Stimulated activated CD4-positive, alpha-beta T cell treated with anti-CD3 and anti-CD28 coated beads, Interleukin-4, amount 100 ng/mL, for 1 hour (primary cell): ENCODE measurements around the gene VCAN.

ENCODE experiments used
- DNase-seq: peaks from one replicate; pipeline ENCODE4 v3.0.0-alpha.2; 2020

VCAN gene

DNA sequence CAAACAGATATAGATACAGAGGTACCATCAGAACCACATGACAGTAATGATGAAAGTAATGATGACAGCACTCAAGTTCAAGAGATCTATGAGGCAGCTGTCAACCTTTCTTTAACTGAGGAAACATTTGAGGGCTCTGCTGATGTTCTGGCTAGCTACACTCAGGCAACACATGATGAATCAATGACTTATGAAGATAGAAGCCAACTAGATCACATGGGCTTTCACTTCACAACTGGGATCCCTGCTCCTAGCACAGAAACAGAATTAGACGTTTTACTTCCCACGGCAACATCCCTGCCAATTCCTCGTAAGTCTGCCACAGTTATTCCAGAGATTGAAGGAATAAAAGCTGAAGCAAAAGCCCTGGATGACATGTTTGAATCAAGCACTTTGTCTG, 69.2 kb downstream of the VCAN start:
- DNase-seq = no peak

DNA sequence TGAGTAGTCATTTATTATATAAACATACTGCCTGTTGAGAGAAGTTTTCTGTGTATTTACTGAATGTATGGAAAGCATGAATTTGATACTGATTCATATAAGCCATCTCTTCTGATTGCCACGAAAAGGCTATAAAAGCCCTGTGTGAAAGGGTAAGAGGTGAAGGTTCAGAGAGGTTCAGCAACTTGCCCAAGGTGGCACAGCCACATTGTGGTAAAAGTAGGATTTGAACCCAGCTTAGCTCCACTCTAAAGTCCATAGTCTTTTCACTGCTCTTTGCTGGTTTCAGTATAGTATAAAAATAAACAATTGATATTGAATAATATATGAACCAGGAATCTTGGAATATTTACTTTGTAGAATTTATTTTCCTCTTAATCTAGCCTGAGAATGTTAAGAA, 71.3 kb downstream of the VCAN start:
- no peak for DNase-seq

DNA sequence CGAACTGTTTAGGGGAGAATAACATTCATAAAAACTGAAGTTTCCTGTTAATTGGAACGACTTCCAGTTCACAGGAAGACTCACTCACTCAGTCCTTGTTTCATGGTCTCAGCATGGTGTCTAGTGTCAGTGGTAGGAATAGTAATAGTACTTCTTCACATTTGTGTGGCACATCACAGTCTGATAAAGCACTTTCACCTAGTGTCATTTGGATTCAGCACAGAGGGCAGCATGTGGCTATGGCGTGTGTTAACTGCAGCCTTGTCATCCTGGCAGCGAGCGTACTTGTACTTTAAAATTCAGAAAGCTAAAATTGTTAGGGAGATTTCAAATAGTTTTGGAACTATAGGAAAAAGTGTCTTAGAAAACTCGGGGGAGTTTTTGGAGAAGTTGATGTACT, 72.4 kb downstream of the VCAN start:
- DNase-seq = no peak

DNA sequence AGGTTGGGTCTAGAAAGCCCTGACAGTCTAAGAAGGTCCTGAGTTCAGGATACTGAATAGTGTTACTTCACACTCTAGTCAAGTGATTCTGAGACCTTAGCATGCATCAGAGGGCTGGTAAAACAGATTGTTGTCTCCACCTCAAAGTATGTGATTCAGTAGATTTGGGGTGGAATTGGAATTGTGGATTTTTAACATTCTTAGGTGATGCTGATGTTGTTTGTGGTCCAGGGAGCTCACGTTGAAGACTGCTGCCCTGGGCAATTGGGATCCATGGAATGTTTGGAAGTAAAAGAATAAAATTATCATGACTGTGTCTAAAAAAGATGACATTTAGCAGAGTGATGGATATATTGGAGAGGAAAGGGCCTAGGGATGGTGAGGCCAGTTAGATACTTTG, 75.6 kb downstream of the VCAN start:
- no peak for DNase-seq

DNA sequence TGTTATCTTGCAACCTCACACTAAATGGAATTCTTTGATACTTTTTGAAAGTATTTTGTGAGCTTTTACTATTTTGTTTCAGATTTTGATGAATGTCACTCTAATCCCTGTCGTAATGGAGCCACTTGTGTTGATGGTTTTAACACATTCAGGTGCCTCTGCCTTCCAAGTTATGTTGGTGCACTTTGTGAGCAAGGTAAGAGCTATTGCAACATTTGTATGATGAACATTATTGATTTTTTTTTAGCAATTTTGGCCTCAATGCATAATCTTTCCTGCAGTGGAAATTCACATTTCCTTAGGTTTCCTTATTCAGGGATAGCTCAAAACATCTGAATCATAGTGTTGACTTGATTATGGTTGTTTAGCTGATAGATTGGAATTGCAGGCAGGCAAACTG, 76.3 kb downstream of the VCAN start:
- DNase-seq = no peak

DNA sequence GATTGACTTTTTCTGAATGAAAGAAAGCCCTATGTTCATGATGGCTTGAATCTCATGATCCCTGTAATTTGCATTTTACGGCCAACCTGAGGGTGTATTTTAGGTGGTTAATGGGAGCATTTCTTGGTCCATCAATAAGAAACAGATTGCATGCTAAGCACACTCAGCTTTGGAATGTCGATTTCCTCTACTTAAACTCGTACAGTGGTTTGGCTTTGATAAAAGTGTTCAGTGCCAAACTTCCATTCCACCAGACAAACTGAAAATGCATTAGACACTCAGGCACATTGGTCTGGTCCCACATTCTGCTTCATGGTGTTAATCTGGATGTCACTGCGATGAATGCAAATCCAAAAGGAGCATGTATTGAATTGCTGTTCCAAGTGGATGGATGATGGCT, 77.0 kb downstream of the VCAN start:
- DNase-seq = no peak

DNA sequence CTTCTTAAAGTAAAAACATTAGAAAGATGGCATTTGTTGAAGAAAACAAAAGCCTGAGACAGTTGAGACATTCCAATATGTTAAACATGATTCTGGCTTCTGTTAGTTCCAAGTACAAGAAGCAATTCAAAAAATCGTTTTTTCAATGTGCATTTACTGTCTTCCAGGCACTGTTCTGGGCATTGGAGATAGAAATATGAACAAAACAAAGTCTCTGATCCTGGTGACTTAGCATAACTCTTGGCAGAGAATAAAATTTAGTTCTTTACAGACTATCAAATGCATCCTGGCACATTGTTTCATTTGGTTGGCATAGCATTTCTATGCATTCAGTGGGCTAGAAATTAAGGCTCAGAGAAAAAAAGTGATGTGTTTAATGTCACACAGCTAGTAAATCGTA, 77.5 kb downstream of the VCAN start:
- no peak for DNase-seq

DNA sequence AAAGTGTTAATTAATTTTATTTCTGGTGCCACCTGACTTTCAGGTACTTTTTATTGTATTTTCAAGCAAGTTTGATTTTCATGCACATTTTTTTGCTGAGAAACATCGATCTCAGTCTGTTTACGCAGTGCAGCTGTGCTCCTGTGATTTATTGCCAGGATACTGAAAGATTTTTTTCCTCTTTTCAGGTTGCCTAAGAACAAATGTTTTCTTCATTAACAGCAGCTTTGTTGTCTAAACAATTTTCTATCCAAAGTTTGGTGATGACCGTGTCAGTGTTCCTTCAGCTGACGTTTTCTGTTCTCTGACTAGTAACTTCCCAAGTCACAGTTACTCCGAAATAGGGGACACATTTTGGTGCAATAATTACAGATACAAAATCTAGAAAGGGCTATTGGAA, 78.1 kb downstream of the VCAN start:
- DNase-seq = no peak

DNA sequence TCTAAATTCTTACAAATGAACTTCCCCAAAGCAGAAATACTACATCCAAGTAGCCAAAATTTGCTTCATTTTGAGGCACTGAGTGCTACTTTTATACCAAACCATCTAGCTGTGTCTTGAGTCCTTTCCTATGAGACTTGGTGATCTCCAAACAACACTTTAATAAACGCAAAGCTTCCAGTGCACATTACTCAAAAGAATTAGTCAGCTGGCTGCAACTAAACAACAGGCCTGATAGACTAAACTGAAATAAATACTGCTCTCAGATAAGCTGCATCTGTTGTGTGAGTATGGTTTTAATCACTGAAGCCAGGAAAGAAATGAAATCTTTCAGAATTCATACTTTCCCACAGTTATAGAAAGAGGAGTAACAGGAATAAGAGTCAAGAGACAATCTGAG, 80.3 kb downstream of the VCAN start:
- no peak for DNase-seq

DNA sequence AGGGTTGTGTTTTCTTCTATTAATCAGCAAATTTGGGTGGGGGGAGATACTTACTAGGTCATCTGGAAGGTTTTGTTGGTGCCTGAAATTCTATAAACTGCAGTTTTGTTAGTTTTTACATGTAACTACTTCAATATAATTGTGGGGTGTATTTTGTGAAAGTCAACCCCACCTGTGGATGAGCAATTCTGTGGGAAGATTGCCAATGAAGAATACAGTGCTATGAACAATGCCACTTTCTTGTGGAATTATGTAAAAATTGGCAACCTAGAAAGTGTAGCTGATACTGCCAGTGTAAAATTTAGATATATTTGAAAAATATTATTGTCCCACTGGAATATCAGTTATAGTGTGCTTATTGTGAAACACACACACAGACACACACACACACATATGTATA, 80.7 kb downstream of the VCAN start:
- DNase-seq = no peak

DNA sequence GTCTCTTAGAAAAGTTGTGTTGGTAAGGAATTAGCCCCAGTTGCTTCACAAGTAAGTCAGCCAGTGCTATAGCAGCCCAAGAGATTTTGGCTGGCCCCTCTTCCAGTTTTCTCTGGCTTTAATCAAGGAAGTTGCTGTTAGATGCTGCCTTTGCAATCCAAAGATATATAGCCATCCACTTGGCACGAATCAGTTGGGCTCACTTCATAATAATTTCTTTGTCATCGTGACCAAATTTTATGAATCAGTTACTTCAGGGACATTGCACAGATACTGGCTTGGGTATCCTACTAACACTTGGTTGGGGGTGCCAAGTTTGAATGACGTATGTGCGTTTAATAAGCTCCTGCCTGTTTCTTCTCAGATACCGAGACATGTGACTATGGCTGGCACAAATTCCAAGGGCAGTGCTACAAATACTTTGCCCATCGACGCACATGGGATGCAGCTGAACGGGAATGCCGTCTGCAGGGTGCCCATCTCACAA, 81.5 kb downstream of the VCAN start:
- DNase-seq = no peak

DNA sequence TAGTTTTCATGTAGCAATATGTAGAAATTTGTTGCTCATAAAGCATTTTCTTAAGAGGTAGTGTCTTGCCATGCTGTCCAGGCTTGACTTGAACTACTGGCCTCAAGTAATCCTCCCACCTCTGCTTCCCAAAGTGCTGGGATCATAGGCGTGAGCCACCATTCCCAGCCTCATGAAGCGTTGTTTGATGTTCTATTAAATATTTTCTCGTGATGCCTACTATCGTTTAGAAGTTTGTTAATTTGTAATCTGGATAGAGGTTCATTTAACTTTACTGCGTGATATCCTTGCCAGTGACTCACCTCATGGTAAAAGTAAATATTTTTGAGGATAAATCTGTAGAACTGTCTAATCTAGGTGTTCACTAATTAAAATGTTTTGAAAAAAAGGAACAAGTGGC, 82.6 kb downstream of the VCAN start:
- DNase-seq = no peak

DNA sequence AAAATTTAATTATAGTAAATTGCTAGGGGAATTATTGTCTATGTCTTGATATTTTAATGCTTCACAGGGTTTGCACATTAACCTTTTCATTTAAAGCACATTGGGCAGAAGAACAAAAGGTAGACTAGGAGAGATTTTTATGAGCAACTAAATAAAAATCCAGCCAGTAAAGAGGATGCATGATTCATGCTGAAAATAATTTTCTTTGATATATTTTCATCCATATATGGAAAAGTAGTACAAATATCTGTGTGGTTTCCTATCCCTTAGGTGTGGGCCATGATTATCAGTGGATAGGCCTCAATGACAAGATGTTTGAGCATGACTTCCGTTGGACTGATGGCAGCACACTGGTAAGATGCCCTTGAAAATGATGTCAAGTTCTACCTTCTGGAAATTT, 83.1 kb downstream of the VCAN start:
- DNase-seq = no peak

DNA sequence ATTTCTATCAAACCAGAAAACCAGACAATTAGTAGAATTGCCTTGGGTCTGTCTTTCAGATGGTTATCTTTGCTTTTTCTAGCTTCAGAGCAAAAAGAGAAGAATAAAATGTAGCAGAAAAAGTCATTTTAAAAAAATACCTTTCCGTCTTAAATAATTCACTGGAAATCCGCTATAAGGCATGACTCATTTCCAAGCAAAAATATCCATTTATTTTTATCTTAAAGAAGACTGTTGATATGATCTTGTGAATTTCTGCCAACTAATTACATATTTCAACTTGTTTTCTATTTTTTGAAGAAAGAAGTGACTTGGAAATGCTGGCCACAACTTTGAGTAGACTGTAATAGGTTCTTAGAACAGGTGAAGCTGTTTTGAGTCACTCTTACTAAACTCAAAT, 83.7 kb downstream of the VCAN start:
- DNase-seq = no peak

DNA sequence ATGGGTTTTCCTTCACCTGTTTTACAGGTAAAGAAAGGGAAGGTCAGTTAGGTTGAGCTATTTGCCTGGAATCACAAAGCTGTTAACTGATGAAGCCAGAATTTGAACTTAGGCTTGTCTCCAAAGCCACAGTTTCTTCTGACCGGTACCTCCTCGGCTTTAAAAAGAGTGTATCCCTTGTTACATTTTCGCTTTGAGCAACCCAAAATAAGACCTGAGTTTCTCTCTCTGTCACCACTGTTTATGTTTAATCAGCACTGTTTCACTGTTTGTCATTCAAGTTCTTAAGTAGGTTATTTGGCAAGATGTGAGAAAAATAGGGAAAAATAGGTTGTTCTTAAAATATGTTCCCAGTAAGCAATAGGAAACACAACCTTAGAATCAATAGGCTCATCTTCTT, 84.6 kb downstream of the VCAN start:
- DNase-seq = no peak

DNA sequence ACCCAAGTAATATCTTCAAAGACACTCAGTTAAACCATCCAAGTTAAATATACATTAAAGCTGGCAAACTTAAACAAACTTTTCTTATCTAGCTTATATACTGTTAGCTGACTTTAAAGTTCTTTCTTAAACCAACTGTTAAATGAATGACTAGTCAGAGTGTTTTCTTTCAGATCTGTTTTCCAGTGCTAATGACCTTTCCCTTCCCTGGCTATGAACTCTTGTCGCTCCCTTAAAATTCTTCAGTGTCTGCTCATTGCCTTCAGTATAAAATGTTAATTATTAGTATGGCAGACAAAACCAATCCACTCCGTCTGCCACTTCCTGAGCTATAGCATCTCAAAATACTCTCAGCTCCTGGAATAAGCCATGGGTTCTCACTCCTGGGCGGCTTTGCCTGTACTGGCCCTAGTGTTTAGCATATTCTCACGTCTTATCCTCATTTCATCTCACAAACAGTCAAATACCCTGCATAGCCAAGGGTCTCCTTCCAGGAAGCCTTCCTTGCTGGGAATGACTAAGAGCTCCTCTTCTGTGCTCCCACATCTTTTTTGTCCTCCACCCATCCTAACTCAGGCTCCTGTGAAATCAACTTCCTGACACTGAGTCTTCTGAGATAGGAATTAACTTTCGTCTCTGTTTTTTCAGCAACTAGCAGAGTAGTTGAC, 87.7 kb downstream of the VCAN start:
- no peak for DNase-seq

DNA sequence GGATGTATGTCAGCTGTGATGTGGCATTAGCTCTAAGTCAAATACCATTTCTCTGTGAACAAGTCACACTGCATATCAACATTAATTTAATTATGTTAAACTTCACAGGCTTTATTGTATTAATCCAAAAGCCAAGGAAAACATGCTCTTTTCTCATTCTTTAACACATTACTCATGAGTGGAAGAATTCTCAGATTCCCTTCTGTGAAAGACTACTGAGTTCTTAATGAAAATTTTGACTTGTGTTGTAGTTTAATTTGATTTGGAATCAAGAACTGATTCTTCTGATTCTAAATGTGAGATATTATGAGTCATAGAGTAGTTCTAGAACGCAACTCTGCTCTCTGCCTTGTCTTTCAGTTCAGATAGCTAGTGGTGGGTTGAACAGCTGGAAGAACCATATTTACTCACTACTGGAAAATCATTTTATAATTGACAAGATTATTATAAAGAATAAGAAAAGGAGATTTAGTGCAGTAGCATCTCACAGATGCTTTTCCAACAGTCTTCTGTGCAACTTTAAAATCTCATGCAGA, 90.6 kb downstream of the VCAN start:
- no peak for DNase-seq

DNA sequence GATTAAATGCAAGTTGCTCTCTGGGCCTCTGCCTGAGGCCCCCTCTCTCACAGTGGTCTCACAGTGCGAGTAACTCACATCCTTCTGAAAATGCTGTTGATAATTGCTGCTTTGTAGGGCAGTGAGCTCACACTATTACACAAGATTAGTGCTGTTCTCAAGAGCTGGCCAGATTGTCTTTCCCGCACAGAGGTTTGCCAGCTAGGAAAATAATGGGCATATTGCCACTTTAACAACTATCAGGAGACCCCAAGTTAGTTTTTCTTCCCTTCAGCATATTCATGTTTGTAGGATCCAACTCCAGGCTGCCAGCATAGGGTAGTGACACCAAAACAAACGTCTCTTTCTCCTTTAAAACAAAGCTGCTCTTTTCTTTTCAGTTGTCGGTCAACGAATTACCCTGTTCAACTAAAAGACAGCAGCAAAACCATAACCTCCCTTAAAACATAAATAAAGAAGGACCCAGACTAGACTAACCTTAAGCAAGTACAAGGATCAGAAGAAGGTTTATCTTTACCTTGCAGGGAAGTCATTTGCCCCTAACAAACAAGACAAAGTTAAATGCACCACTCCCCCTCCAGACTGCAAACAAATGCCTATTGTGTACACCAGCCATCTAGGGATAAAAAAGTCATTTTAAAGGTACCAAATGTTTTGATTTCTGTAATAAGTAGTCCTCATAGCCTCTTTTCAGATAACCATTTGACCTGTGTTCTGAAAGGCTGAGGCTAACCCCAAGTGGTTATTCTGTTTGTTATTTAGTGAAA, 91.4 kb downstream of the VCAN start:
- DNase-seq = no peak

DNA sequence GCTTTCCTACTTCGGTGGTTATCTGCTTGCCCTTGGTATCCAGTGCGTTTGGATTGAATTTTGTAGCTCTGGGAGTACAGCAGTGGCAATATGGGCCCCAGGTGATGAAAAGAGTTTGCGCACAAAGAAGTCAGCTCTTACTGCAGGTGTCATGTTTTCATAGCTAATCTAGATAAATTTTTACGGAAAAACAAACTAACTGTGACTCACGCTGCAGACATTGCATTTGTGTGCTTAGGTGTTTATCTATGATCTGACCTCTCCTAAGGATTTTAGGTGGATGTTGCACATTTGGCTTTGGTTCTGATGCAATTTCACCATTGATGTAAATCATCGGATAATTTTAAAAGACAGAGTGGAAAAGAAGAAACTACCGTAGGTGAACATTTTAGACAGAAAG, 92.1 kb downstream of the VCAN start:
- DNase-seq = no peak

DNA sequence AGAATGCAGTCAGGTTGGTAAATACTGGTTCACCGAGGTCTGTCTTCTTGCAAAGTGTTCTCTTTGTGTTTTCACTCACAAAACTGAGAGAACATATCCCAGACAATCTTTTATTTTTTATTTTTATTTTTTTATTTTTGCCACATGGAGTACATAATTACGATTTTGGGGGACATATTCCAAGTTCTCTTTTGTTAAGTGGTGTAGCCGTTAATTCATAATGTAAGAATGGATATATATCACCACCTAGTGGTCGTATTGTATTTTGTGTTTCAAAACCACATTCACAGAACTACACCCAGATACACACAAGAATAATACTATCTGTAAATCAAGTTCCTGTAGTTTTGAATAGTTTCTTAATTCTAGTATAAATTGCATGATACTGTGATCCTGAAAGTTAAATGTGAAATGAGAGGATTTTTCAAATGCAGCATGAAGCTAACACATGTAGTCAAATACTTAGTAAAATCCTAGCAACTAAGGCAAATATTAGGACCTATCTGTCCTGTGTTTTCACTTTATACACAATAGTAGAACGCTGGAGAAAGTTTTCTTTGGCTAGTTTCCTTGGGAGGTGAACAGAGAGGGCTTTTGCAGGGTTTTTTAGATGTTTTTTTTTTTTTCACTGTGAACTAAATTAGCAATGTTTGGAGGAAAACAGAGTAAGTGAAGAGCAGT, 92.7 kb downstream of the VCAN start:
- no peak for DNase-seq

DNA sequence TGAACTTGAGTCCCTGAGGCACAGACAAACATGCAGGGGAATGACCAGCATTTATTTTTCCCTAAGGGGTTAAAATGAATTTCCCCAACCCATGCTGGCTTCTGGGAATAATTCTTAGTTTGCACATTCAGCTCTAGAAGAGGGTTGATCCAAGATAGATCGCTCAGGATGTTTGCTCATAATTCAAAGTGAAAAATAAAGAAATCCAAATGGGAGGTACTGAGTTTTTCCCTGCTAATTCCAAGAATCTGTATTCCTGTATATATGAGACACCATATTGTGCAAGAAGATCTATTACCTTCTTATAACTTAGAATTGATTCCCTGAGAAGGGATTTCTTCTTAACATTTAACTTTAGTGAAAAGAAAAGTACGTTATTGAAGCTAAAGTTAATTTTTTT, 96.2 kb downstream of the VCAN start:
- no peak for DNase-seq

DNA sequence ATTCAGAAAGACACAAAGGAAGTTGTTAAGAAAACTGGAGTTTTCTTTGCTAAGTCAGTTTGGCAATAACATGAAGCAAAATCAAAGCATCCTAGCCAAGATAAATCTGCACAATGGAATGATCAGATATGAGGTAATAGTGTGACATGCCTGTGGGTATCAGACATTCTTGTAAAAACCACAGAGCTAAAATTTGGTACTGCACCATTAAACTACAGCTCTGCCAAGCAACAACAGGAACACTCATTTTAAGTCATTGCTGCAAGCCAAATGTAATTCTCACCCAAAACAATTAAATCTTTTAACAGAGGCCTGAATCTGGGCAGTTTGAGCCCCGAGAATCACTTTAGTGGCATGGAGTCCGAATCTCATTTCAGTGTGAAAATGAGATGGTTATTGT, 96.6 kb downstream of the VCAN start:
- DNase-seq = no peak

DNA sequence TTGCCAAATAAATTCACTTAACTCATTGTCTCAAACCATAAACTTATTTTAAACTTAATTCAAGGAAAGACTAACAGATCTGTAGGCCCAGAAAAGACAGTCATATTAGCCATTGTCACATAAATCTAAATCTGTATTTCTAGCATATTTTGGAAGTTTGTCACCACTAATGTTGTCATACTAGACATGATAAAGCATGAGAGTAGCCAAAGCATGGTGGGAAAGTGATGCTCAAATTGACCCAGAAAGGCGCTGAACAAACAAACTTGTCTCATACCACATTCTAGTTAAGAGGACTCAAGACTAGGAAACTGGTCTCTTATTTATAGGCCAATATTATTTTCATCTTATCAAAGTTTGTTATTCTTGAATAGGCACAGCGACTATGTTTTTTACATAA, 99.4 kb downstream of the VCAN start:
- no peak for DNase-seq

DNA sequence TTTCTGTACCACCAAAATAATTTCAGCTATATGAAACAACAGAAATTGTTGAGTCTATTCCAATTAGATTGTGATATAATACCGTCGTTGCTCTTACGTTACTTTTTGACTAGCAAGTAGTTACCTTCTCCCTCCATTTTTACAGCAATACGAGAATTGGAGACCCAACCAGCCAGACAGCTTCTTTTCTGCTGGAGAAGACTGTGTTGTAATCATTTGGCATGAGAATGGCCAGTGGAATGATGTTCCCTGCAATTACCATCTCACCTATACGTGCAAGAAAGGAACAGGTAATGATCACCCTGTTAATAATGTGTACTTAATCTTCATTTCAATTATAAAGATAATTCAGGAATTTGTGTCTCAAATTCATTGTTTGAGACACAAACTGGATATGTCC, 100.7 kb downstream of the VCAN start:
- DNase-seq = no peak
